Measurements from ENCODE around the gene DNAJC3.

GRCh38 chr13:95652821-95653220, 24.1 kb upstream of the DNAJC3 start:
- TF ChIP-seq CTCF (IDR thresholded peaks at IDR 0.05): no peak
- no peak for TF ChIP-seq POLR2AphosphoS5 (IDR thresholded peaks at IDR 0.05; ENCODE audit: low read depth, low read length)

Measured in Panc1 (cell line).